ENCODE results near the gene CCDC14.
"Not testable (repeated sequence)": the region's sequence is repeated elsewhere in the genome, so short reads cannot be mapped to it uniquely, and the experiment has no call there.

Gene CCDC14, protein sequence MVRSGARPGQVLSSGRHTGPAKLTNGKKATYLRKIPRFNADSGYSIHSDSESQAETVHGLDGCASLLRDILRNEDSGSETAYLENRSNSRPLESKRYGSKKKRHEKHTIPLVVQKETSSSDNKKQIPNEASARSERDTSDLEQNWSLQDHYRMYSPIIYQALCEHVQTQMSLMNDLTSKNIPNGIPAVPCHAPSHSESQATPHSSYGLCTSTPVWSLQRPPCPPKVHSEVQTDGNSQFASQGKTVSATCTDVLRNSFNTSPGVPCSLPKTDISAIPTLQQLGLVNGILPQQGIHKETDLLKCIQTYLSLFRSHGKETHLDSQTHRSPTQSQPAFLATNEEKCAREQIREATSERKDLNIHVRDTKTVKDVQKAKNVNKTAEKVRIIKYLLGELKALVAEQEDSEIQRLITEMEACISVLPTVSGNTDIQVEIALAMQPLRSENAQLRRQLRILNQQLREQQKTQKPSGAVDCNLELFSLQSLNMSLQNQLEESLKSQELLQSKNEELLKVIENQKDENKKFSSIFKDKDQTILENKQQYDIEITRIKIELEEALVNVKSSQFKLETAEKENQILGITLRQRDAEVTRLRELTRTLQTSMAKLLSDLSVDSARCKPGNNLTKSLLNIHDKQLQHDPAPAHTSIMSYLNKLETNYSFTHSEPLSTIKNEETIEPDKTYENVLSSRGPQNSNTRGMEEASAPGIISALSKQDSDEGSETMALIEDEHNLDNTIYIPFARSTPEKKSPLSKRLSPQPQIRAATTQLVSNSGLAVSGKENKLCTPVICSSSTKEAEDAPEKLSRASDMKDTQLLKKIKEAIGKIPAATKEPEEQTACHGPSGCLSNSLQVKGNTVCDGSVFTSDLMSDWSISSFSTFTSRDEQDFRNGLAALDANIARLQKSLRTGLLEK

GRCh38 chr3:123960781-123961507, at the start of gene CCDC14:
Gene CCDC14 (minus strand): TSS chr3:123961229. CDS start chr3:123961173, 56 bp downstream.
- TF ChIP-seq, protein P1, sequence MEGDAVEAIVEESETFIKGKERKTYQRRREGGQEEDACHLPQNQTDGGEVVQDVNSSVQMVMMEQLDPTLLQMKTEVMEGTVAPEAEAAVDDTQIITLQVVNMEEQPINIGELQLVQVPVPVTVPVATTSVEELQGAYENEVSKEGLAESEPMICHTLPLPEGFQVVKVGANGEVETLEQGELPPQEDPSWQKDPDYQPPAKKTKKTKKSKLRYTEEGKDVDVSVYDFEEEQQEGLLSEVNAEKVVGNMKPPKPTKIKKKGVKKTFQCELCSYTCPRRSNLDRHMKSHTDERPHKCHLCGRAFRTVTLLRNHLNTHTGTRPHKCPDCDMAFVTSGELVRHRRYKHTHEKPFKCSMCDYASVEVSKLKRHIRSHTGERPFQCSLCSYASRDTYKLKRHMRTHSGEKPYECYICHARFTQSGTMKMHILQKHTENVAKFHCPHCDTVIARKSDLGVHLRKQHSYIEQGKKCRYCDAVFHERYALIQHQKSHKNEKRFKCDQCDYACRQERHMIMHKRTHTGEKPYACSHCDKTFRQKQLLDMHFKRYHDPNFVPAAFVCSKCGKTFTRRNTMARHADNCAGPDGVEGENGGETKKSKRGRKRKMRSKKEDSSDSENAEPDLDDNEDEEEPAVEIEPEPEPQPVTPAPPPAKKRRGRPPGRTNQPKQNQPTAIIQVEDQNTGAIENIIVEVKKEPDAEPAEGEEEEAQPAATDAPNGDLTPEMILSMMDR (IDR thresholded peaks at IDR 0.05) = no peak
- Mint-ChIP-seq H3K27ac (peak within 1 kb of the TSS; percentile 99), H3K9me3 (no peaks in the 10 kb centered on the region), H3K4me3 (peak within 1 kb of the TSS; percentile 98), H3K27me3 (ENCODE audit: low read depth, poor library complexity) (peaks cover 23% of the 10 kb centered on the region), H3K36me3 (ENCODE audit: low read depth) (peaks cover 6% of the 10 kb centered on the region), H3K4me1 (peaks cover 34% of the 10 kb centered on the region)
- DNase-seq = peak; percentile 95

GRCh38 chr3:124008321-124008720, 47.3 kb upstream of the CCDC14 start:
- H3K27me3 Mint-ChIP-seq (ENCODE audit: low read depth, poor library complexity) = peaks cover 52% of the 10 kb centered on the region
- not testable (repeated sequence) for H3K9me3 Mint-ChIP-seq; H3K27ac Mint-ChIP-seq; H3K36me3 Mint-ChIP-seq (ENCODE audit: low read depth); H3K4me3 Mint-ChIP-seq; DNase-seq; H3K4me1 Mint-ChIP-seq

- Mint-ChIP-seq H3K9me3 (no peaks in the 10 kb centered on the region), H3K4me3 (no peak overlapping the region), H3K36me3 (ENCODE audit: low read depth) (no peaks in the 10 kb centered on the region), H3K27ac (no peak overlapping the region), H3K4me1 (no peaks in the 10 kb centered on the region), H3K27me3 (ENCODE audit: low read depth, poor library complexity) (peaks cover 58% of the 10 kb centered on the region)
- TF ChIP-seq, protein P1 (IDR thresholded peaks at IDR 0.05) = no peak
- no peak for DNase-seq
Observed at GRCh38 chr3:124007186-124007585, 46.2 kb upstream of the CCDC14 start.

DNA sequence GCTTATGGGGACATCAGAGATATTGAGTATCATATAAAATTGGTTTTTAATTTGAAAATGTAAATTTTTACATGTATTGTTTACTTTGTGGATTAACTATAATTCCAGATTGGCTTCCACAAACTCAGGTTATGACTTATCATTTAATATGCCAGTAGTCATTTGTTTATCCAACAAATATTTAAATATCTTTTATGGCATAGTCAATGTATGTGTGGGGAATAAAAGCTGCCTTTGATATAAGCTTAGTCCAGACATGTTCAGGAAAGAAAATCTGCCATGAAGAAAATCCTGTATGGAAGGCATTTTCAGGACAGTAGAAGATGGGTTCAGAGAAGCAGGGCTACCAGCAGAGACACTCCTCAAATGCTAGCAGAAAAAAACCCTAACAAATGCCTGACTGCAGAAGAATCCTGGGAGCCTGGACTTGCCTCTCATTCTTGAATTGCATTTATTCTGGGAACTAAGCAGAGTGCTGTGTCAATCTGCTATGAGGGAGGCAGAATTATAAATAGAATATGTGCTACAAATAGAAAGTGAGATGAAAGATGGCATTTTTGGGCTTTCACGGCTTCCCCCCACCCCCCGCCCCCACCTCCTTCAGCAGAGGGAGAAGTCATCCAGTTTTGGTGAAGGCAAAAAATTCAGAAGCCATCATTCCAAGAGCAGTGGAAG, 41.5 kb upstream of the CCDC14 start:
- H3K27me3 Mint-ChIP-seq (ENCODE audit: low read depth, poor library complexity) = peaks cover 82% of the 10 kb centered on the region
- H3K9me3 Mint-ChIP-seq; H3K36me3 Mint-ChIP-seq (ENCODE audit: low read depth); H3K27ac Mint-ChIP-seq; DNase-seq; H3K4me3 Mint-ChIP-seq; H3K4me1 Mint-ChIP-seq: not testable (repeated sequence)

DNA sequence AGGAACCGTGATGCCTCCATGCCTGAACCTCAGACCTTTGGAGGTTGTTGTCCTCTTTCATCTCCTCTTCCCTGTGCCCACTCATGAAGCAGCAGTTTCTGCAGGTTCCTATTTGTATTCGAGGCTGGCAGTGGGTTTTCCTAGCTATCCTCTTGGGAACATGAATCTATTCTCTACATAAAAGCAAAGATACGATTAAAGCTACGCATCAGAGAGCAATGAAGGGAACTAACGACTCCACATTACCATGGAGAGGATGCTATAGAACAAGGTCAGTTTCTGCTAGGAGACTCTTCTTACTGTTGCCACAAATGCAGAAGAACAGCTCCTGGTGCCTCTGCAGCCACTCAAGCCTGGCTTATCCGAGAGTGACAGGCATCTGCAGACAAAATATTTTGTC, 40.3 kb upstream of the CCDC14 start:
- DNase-seq; H3K4me3 Mint-ChIP-seq; H3K4me1 Mint-ChIP-seq; H3K27ac Mint-ChIP-seq; H3K36me3 Mint-ChIP-seq (ENCODE audit: low read depth): not testable (repeated sequence)
- H3K27me3 Mint-ChIP-seq (ENCODE audit: low read depth, poor library complexity) = peaks cover 79% of the 10 kb centered on the region
- H3K9me3 Mint-ChIP-seq = peaks cover 12% of the 10 kb centered on the region

GRCh38 chr3:123997543-123997942, 36.5 kb upstream of the CCDC14 start:
- TF ChIP-seq, protein P1 (IDR thresholded peaks at IDR 0.05) = no peak
- peaks cover 12% of the 10 kb centered on the region for H3K9me3 Mint-ChIP-seq
- H3K27me3 Mint-ChIP-seq (ENCODE audit: low read depth, poor library complexity) = peaks cover 49% of the 10 kb centered on the region
- no peak overlapping the region for H3K27ac Mint-ChIP-seq
- no peak overlapping the region for H3K4me3 Mint-ChIP-seq
- H3K4me1 Mint-ChIP-seq = no peaks in the 10 kb centered on the region
- DNase-seq = no peak
- H3K36me3 Mint-ChIP-seq (ENCODE audit: low read depth) = no peaks in the 10 kb centered on the region

Measured in nephron progenitor cell (in vitro differentiated cells).